ENCODE measurements around the gene ADGRG1.

ADGRG1 gene

DNA sequence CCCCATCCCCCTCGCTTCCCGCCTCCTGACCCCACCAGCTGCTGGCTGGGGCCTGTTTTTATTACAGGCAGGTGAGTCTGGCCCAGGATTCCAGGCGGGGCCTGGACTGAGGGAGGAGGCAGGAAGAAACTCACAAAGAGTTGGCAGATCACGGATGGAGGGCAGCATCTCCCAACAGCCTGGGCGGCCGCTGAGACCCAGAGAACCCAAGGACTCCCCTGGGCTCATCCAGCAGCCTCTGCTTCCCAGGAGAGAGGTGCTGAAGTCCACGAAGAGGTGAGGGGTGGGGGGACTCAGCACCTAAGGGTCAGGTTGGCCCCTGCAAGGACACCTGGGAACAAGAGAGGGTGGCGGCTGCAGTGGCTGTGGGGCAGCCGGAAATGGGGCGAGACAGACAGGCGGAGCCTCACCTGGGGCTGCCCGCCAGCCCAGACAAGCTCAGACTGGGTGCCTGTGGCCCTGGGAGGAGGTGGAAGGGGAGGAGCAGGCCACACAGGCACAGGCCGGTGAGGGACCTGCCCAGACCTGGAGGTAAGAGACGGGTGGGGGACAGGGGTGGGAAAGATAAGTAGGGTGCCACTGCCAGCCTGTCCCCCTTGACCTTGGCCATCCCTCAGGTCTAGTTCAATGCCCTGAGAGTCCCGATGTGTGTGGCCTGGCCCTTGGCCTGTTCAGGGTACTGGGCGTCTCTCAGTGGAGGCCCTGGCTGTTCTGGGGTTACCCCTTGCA lies 8.7 kb upstream of the ADGRG1 start:
- DNase-seq (ENCODE audit: low spot score): no peak
- in situ Hi-C loops (cut with MboI; ENCODE audit: low sequenced_read_pairs, unreplicated experiment): no loop called here
- TF ChIP-seq, protein P1, sequence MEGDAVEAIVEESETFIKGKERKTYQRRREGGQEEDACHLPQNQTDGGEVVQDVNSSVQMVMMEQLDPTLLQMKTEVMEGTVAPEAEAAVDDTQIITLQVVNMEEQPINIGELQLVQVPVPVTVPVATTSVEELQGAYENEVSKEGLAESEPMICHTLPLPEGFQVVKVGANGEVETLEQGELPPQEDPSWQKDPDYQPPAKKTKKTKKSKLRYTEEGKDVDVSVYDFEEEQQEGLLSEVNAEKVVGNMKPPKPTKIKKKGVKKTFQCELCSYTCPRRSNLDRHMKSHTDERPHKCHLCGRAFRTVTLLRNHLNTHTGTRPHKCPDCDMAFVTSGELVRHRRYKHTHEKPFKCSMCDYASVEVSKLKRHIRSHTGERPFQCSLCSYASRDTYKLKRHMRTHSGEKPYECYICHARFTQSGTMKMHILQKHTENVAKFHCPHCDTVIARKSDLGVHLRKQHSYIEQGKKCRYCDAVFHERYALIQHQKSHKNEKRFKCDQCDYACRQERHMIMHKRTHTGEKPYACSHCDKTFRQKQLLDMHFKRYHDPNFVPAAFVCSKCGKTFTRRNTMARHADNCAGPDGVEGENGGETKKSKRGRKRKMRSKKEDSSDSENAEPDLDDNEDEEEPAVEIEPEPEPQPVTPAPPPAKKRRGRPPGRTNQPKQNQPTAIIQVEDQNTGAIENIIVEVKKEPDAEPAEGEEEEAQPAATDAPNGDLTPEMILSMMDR (IDR thresholded peaks at IDR 0.05; ENCODE audit: borderline replicate concordance, control extremely low read depth, extremely low read depth, insufficient read depth, missing control alignments): no peak

DNA sequence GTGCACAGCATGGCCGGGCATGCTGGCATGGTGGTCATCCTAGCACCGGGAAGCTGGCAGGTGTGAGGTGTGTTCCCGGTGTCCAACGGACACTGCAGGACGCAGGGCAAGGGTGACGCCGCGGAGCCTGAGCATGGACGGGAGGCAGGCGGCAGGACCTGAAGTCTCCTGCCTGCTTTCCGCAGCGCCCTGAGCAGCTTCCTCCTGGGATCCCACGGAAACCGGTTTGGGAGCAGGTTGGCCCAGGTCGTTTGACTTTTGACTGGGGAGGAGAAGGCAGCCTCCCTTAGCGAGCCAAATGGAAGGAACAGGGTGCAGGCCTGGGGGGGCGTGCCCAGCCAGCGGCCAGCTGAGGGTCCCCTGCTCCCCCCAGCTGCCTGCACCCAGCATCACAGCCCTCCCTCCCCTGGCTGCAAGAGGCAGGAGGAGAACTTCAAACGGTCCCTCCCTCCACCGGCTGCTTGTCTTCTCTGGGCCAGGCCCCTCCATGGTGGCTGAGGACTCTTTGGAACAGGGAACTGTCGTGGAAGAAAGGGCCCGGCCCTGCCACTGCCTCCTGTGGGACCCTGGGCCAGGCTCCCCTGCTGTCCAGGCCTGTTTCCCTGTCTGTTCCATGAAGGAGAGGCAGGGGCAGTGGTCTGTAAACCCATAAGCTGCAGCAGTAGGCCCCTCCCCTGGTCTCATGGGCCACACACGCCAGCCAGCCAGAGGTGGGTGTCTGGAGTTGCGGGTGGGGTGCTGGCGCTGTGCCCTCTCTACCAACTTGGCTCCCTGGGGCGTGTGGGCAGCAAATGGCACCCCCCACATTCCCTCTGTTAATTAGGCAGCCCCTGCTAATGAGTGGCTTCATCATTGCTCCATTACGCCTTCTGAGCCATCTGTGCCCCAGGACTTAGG lies 7.8 kb upstream of the ADGRG1 start:
- TF ChIP-seq, protein P1 (IDR thresholded peaks at IDR 0.05; ENCODE audit: borderline replicate concordance, control extremely low read depth, extremely low read depth, insufficient read depth, missing control alignments): no peak
- in situ Hi-C loops (cut with MboI; ENCODE audit: low sequenced_read_pairs, unreplicated experiment): no loop called here
- DNase-seq (ENCODE audit: low spot score): no peak

DNA sequence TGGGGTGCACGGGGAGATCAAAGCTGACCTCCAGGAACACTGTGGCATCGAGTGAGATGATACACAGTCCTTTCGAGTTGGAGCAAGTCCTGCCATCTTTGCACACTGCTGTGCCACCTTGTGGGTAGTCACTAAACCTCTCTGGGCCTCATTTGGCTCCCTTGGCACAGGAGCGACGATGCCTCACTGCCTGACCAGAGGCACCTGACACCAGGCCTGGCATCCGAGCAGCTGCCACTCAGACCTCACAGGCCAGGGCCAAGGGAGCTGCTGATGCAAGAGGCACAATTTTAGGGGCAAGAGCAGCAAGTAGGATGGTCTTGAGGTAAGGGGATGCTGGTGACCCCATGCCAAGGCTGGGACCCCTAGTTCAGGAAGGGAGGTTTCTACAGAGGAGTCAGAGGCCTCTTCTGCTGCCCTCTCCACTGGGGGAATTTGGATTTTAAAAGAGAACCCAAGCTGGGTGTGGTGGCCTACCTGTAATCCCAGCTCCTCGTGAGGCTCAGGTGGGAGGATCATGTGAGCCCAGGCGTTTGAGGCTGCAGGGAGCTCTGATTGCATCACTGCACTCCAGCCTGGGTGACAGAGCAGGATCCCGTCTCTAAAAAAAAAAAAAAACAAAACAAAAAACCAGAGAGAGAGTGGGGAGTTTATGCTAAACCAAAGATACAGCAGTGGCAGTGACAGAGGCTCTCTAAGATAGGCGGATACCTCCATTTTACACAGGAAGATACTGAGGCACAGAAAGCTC lies 6.7 kb upstream of the ADGRG1 start:
- no peak for DNase-seq (ENCODE audit: low spot score)
- TF ChIP-seq, protein P1 (IDR thresholded peaks at IDR 0.05; ENCODE audit: borderline replicate concordance, control extremely low read depth, extremely low read depth, insufficient read depth, missing control alignments): no peak
- in situ Hi-C loops (cut with MboI; ENCODE audit: low sequenced_read_pairs, unreplicated experiment): no loop called here

DNA sequence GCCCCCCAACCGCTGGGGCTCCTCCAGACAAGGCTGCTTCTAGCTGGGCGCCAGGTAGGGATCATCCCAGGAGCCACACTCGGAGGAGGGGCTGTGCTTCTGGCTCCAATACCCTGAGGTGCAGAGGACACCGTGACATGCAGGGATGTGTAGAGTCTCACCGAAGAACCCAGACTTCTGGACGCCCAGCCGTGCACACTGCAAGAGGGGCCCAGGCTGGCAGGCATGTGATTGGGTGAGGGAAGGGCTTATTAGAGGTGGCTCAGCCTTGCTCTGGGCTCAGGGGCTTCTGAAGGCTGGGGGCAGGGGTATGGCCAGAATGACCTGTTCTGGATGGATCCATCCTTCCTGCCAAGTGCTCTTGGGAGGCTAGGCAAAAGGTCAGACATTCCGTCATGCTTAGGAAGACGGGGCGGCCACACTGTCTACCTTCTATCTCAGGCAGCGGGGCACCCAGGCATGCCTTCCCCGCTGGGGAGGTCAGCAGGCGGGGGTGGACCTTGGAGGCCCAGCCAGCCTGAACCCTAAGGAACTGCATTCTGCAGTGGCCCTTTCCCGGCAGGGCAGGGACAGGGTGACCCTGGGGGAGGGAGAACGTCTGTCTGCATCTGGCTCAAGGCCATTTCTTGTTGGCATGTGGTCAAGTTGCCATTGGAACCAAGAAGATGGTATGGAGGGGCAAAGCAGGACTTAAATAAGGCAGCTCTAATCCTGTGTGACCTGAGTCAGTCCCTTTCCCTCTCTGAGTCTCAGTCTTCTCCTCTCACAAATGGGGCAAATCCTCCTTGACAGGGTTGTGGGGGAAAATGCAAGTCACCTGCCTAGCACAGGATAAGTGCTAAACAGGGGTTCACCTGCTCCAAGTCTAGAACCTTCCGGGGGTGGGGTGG lies 5.8 kb upstream of the ADGRG1 start:
- no peak for DNase-seq (ENCODE audit: low spot score)
- TF ChIP-seq, protein P1 (IDR thresholded peaks at IDR 0.05; ENCODE audit: borderline replicate concordance, control extremely low read depth, extremely low read depth, insufficient read depth, missing control alignments): no peak
- in situ Hi-C loops (cut with MboI; ENCODE audit: low sequenced_read_pairs, unreplicated experiment): no loop called here

DNA sequence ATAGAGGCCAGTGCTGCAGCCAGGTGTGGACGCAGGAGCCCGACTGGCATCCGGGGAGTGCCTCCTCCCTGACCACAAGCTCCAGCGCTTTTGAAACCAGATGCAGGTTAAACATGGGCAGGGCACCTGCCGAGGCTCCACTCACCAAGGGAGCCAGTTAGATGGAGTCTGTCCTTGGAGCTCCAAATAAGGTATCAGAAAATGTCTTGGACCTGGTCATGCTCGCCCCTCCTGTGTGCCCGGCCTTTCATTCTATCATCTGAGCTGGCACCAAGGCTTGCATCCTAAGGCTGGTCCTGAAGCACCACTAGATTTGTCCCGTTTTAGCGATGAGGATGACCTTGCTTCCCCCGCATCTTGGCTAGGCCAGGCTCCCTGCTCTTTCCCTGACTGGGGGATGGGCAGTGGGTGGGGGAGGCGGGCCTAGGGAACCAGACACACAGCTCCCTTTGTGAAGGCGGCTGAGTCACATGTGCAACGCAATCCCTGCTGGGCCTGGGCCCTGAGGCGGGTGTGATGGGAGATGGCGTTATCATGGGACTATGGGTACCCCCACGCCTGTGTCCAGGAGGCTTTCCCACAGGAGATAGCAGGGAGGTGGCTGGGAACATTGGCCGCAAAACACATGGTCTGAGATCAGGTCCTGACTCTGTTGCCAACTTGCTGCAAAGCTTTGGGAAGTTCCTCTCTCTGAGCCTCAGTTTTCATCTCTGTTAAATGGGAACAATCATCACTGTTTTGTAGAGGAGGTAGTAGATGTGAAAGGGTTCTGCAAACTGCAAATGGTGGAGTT lies 5.0 kb upstream of the ADGRG1 start:
- in situ Hi-C loops (cut with MboI; ENCODE audit: low sequenced_read_pairs, unreplicated experiment): no loop called here
- TF ChIP-seq, protein P1 (IDR thresholded peaks at IDR 0.05; ENCODE audit: borderline replicate concordance, control extremely low read depth, extremely low read depth, insufficient read depth, missing control alignments): no peak

More for the DNA sequence above, 5.0 kb upstream of the ADGRG1 start:
- DNase-seq (ENCODE audit: low spot score): no peak
